ENCODE measurements around the gene MARCHF6. TPM values are rescaled to one million over a fixed set of nuclear protein-coding genes. Genes with fewer than 3 reads are reported as not detected.
"Not testable (repeated sequence)": the region's sequence is repeated elsewhere in the genome, so short reads cannot be mapped to it uniquely, and the experiment has no call there.

MARCHF6 gene
- total RNA-seq, 2 donors from 2014 or later = 149 to 150 TPM

DNA sequence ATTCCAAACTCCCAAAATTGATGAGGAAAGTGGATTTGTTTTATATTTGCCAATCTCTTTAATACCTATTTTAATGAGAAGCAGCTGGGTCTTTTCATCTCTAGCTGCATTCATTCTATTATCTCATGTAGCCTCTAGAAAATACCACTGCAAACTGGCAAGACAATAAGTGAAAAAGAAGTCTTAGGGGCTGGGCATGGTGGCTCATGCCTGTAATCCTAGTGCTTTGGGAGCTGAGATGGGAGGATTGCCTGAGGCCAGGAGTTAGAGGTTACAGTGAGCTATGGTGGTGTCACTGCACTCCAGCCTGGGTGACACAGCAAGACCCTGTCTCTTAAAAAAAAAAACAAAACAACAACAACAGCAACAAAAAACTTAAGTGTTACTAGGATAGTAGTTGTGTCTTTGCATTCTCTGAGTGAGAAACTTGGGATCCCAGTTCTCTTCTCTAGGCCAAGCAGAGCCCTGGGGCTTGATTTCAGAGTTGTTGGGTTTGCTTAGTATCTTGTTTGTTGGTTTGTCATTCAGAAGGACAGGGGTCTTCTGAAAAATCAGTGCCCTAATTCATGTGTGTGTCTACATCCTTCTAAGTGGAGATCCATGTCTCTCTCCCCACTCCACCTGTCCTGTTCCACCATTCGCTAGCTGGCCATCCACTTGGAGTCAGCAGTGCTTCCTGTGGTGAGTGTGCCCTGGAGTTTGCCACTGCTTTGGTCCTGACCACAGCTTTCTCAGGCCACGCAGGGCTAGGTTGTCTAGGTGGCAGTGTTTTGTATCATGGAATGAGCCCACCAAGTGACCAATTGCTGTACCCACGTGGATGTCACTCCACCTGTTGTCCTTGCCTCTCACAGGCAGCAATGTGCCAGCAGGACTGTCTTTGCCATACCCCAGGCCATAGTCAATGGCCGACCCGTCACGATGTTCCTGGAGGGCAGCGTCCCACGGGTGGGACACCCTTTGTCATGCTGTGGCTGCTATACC is 19.5 kb downstream of the MARCHF6 start:
- Mint-ChIP-seq H3K9me3 (peaks cover 18% of the 10 kb centered on the region), H3K36me3 (ENCODE audit: low read depth) (peaks cover 23% of the 10 kb centered on the region), H3K27ac (peak overlapping the region; percentile 33), H3K4me3 (no peak overlapping the region), H3K27me3 (ENCODE audit: insufficient read depth) (no peaks in the 10 kb centered on the region), H3K4me1 (peaks cover 32% of the 10 kb centered on the region)
- no peaks in the 10 kb centered on the region for H3K4me1 ChIP-seq (ENCODE audit: control insufficient read depth, insufficient read depth, low read length)
- H3K4me3 ChIP-seq (ENCODE audit: low read length) = no peak overlapping the region
- 97 to 98% methylated on average over 7 to 8 of the region's 8 CpGs for WGBS, 2 experiments (ENCODE audit: insufficient coverage in 1 of 2, insufficient read length in 1 of 2)
- no peak overlapping the region for H3K27ac ChIP-seq (ENCODE audit: low read depth, low read length)
- no peak overlapping the region for H3K9ac ChIP-seq (ENCODE audit: extremely low read depth, low read length, poor library complexity, severe bottlenecking)
- no peaks in the 10 kb centered on the region for H3K27me3 ChIP-seq (ENCODE audit: control insufficient read depth, insufficient read depth, low read length, poor library complexity, severe bottlenecking)
- DNase-seq = no peak
- TF ChIP-seq, protein P1, sequence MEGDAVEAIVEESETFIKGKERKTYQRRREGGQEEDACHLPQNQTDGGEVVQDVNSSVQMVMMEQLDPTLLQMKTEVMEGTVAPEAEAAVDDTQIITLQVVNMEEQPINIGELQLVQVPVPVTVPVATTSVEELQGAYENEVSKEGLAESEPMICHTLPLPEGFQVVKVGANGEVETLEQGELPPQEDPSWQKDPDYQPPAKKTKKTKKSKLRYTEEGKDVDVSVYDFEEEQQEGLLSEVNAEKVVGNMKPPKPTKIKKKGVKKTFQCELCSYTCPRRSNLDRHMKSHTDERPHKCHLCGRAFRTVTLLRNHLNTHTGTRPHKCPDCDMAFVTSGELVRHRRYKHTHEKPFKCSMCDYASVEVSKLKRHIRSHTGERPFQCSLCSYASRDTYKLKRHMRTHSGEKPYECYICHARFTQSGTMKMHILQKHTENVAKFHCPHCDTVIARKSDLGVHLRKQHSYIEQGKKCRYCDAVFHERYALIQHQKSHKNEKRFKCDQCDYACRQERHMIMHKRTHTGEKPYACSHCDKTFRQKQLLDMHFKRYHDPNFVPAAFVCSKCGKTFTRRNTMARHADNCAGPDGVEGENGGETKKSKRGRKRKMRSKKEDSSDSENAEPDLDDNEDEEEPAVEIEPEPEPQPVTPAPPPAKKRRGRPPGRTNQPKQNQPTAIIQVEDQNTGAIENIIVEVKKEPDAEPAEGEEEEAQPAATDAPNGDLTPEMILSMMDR (conservative IDR thresholded peaks at IDR 0.05) = no peak
- H3K36me3 ChIP-seq (ENCODE audit: control insufficient read depth, insufficient read depth, low read length) = peaks cover 21% of the 10 kb centered on the region
- peaks cover 9% of the 10 kb centered on the region for H3K9me3 ChIP-seq (ENCODE audit: control insufficient read depth, low read length)

DNA sequence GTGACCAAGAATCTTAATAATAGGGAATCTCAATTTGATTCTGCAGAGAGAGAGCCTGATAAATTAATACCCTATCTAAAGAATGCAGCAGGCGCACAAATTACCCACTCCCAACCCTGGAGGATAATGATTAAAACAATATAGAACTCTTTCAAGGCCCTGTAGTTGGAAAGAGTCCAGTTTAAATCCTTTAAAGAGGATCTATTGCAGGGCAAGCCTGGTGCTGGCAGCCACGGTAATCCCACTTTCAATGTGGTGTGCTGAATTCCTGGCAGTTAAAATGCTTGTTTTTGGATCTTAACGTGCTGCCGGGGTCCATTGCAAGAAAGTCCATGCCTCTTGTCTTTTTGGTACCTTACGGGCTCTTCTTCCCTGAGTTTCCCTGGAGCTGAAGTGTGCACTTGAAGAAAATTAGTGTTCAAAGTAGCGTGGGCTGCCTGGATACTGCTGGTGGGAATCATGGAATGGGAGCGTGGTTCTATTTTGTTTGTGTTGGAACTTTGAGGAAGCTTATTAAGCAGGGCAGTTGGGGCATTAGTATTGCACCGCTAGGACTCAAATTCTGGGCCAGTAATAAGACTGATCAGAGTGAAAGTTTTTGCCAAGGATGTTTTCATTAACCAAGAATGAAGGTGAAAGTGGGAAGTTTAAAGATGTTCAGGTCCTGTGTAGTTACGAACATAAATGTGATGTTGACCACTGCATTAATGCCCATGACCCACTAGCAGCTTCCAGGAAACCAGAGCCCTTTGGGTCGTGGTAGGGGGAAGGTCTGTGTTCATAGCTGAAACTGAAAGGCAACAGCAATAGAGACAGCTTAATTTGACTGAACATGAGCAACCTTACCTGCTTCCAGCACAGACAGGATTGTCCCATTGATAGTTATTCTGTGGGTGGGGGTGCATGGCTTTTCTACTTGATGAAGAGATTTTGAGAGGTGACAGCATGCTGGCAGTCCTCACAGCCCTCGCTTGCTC is 20.8 kb downstream of the MARCHF6 start:
- H3K27ac Mint-ChIP-seq = no peak overlapping the region
- WGBS, 2 experiments (ENCODE audit: insufficient coverage in 1 of 2, insufficient read length in 1 of 2) = 93 to 96% methylated on average over 6 to 10 of the region's 11 CpGs
- H3K27me3 Mint-ChIP-seq (ENCODE audit: insufficient read depth) = no peaks in the 10 kb centered on the region
- H3K4me3 ChIP-seq (ENCODE audit: low read length) = no peak overlapping the region
- peaks cover 27% of the 10 kb centered on the region for H3K36me3 ChIP-seq (ENCODE audit: control insufficient read depth, insufficient read depth, low read length)
- peaks cover 9% of the 10 kb centered on the region for H3K9me3 ChIP-seq (ENCODE audit: control insufficient read depth, low read length)
- H3K4me1 ChIP-seq (ENCODE audit: control insufficient read depth, insufficient read depth, low read length) = no peaks in the 10 kb centered on the region
- no peak overlapping the region for H3K4me3 Mint-ChIP-seq
- H3K4me1 Mint-ChIP-seq = peaks cover 32% of the 10 kb centered on the region
- H3K9me3 Mint-ChIP-seq = peaks cover 18% of the 10 kb centered on the region
- no peak for DNase-seq
- H3K27me3 ChIP-seq (ENCODE audit: control insufficient read depth, insufficient read depth, low read length, poor library complexity, severe bottlenecking) = no peaks in the 10 kb centered on the region
- H3K9ac ChIP-seq (ENCODE audit: extremely low read depth, low read length, poor library complexity, severe bottlenecking) = no peak overlapping the region
- TF ChIP-seq, protein P1 (conservative IDR thresholded peaks at IDR 0.05) = no peak
- H3K36me3 Mint-ChIP-seq (ENCODE audit: low read depth) = peaks cover 35% of the 10 kb centered on the region
- no peak overlapping the region for H3K27ac ChIP-seq (ENCODE audit: low read depth, low read length)

DNA sequence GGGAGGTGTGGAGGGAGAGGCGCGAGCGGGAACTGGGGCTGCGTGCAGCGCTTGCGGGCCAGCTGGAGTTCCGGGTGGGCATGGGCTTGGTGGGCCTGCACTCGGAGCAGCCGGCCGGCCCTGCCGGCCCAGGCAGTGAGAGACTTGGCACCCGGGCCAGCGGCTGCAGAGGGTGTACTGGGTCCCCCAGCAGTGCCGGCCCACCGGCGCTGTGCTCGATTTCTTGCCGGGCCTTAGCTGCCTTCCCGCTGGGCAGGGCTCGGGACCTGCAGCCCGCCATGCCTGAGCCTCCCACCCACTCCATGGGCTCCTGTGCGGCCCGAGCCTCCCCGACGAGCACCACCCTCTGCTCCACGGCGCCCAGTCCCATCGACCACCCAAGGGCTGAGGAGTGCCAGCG is 21.7 kb downstream of the MARCHF6 start:
- Mint-ChIP-seq H3K9me3 (peaks cover 18% of the 10 kb centered on the region), H3K36me3 (ENCODE audit: low read depth) (peaks cover 37% of the 10 kb centered on the region), H3K4me1 (peaks cover 32% of the 10 kb centered on the region)
- H3K4me3 Mint-ChIP-seq; H3K27ac ChIP-seq (ENCODE audit: low read depth, low read length); H3K4me3 ChIP-seq (ENCODE audit: low read length); H3K27ac Mint-ChIP-seq; H3K9ac ChIP-seq (ENCODE audit: extremely low read depth, low read length, poor library complexity, severe bottlenecking); DNase-seq; H3K27me3 ChIP-seq (ENCODE audit: control insufficient read depth, insufficient read depth, low read length, poor library complexity, severe bottlenecking); H3K4me1 ChIP-seq (ENCODE audit: control insufficient read depth, insufficient read depth, low read length); H3K9me3 ChIP-seq (ENCODE audit: control insufficient read depth, low read length); H3K27me3 Mint-ChIP-seq (ENCODE audit: insufficient read depth): not testable (repeated sequence)
- peaks cover 33% of the 10 kb centered on the region for H3K36me3 ChIP-seq (ENCODE audit: control insufficient read depth, insufficient read depth, low read length)
- 96% methylated on average over 29 of the region's 29 CpGs; no CpG with 5 or more reads in 1 of the 2 experiments for WGBS, 2 experiments (ENCODE audit: insufficient coverage in 1 of 2, insufficient read length in 1 of 2)

All from endodermal cell (in vitro differentiated cells).